ENCODE data around the gene ELL.

ELL gene

DNA sequence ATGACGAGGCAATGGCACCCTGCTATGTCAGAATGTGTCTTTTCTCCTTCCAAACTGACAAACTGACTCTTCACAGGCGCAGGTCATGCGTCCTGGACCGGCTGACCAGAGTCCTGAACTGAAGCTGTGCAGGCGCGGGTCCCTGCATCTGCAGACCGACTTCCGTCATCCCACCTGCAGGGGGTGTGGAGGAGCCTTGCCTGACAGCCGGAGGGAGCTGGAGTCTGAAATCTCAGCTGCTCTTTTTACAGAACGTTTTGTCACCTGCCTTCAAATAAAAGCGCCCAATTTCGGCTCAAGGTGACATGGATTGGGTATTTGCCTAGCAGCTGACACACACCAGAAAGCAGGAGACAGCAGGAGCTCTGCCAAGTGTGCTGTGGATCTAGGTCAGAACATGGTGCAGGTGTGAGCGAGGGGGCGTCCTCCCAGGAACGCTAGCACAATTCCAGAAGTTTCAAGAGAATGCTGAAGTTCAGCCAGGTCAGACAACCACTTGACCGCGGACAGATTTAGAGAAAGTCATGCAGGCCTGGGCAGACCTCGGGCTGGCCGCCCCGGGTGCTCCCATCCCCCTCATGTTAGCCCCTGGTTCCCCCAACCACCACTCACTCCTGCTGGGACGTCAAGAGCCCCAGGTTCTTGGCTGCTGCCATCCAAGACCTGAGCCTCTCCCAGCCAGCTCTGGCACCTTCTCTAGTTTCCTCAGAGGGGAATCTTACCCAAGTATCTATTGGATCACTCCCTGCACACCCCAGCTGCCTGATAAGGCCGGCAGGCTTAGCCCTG lies 32.8 kb downstream of the ELL start:
- TF ChIP-seq, protein P1, sequence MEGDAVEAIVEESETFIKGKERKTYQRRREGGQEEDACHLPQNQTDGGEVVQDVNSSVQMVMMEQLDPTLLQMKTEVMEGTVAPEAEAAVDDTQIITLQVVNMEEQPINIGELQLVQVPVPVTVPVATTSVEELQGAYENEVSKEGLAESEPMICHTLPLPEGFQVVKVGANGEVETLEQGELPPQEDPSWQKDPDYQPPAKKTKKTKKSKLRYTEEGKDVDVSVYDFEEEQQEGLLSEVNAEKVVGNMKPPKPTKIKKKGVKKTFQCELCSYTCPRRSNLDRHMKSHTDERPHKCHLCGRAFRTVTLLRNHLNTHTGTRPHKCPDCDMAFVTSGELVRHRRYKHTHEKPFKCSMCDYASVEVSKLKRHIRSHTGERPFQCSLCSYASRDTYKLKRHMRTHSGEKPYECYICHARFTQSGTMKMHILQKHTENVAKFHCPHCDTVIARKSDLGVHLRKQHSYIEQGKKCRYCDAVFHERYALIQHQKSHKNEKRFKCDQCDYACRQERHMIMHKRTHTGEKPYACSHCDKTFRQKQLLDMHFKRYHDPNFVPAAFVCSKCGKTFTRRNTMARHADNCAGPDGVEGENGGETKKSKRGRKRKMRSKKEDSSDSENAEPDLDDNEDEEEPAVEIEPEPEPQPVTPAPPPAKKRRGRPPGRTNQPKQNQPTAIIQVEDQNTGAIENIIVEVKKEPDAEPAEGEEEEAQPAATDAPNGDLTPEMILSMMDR (conservative IDR thresholded peaks at IDR 0.05; ENCODE audit: control insufficient read depth, insufficient read depth, low read depth, low read length) = peak; percentile 25
- H3K4me3 ChIP-seq (ENCODE audit: control insufficient read depth, low read depth, low read length) = no peak overlapping the region
- DNase-seq (ENCODE audit: low read depth) = no peak

DNA sequence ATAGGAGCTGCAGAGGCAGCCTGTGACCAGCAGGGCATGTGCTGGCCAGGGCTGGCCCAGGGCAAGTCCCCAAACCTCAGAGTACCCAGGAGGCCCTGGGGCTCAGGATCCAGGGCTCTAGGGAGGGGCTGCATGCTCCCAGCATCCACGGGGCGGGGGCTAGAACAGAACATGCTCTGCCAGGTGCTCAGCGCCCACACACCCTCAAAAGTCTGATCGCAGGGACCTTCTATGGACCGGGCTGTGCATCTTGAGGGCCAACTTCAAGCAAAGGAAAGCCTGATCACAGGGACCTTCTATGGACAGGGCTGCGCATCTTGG lies 33.5 kb downstream of the ELL start:
- DNase-seq (ENCODE audit: low read depth) = no peak
- TF ChIP-seq, protein P1 (conservative IDR thresholded peaks at IDR 0.05; ENCODE audit: control insufficient read depth, insufficient read depth, low read depth, low read length) = peak; percentile 10
- H3K4me3 ChIP-seq (ENCODE audit: control insufficient read depth, low read depth, low read length) = no peak overlapping the region

DNA sequence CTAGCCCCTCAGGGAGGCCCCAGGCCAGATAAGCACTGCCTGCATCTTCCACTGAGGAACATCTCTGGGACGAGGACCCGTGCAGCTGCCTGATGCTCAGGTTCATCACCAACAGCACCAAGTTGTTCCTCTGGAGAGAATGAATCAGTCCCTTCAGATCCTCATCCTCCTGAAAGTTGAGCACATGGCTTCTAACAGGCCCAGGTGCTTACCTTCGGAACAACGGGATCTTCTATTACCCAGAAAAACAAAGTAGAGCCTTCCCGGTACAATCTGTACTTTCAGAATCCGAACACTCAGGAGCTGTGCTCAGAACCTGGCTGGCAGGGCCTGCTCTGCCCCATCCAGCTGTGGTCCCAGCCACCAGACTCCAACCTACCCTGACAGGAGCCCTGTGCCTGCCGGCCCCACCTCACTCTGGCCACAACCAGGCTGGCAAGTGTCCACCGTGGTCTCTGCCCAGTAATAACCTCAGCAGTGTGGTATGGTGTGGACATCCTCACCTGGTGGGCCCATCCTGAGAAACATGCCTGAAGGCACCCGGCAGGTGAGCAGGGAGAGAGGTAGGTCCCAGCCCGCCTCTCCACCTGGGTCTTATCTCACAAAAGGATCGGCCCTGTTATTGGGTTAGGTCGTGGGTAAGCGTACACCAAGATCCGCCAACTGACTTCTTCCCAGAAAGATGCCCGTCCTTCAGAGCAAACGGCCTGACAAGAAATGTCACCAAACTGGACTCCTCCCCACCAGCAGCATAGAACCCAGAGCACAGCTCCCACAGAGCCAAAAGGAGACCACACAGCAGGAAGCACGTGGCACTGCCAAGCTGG lies 34.1 kb downstream of the ELL start:
- H3K4me3 ChIP-seq (ENCODE audit: control insufficient read depth, low read depth, low read length) = no peak overlapping the region
- DNase-seq (ENCODE audit: low read depth) = no peak
- TF ChIP-seq, protein P1 (conservative IDR thresholded peaks at IDR 0.05; ENCODE audit: control insufficient read depth, insufficient read depth, low read depth, low read length) = no peak

DNA sequence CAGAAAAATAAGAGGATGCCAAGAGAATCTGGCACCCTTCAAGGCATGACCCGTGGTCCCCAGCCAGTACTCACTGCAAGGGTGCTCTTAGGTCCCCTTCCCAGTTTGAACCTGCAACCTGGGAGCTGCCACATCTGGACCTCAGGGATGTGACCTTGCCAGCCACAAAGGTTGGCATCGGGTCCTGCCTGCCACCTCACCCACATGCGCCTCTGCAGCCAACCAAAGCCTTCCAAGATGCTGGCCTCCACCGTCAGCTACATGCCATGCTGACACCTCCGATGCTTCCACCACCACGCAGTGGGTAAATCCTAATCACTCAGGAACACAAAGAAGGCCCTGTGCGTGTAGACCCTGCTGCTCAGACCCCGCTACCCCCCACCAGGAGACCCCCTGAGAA lies 35.1 kb downstream of the ELL start:
- no peak overlapping the region for H3K4me3 ChIP-seq (ENCODE audit: control insufficient read depth, low read depth, low read length)
- TF ChIP-seq, protein P1 (conservative IDR thresholded peaks at IDR 0.05; ENCODE audit: control insufficient read depth, insufficient read depth, low read depth, low read length) = no peak
- DNase-seq (ENCODE audit: low read depth) = no peak

DNA sequence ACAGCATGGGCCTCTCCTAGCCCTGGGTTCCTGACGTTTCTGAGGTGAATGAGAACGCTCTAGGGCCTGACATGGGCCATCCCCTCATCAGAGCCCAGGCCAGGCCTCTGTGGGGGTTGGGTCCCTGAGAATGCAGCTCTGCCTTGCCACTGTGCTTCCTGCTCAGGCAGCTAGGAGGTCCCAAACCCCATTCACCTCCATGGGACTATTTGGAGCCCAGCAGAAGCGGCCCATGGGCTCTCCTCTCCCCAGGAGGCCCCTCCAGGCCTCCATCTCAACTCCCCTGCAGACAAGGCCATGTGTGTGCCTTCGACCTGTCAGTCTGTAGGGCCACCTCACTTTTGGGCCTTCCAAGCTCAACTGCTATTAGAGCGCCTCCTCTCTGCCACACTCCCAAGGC lies 36.9 kb downstream of the ELL start:
- H3K4me3 ChIP-seq (ENCODE audit: control insufficient read depth, low read depth, low read length) = no peak overlapping the region
- no peak for DNase-seq (ENCODE audit: low read depth)
- TF ChIP-seq, protein P1 (conservative IDR thresholded peaks at IDR 0.05; ENCODE audit: control insufficient read depth, insufficient read depth, low read depth, low read length) = no peak

DNA sequence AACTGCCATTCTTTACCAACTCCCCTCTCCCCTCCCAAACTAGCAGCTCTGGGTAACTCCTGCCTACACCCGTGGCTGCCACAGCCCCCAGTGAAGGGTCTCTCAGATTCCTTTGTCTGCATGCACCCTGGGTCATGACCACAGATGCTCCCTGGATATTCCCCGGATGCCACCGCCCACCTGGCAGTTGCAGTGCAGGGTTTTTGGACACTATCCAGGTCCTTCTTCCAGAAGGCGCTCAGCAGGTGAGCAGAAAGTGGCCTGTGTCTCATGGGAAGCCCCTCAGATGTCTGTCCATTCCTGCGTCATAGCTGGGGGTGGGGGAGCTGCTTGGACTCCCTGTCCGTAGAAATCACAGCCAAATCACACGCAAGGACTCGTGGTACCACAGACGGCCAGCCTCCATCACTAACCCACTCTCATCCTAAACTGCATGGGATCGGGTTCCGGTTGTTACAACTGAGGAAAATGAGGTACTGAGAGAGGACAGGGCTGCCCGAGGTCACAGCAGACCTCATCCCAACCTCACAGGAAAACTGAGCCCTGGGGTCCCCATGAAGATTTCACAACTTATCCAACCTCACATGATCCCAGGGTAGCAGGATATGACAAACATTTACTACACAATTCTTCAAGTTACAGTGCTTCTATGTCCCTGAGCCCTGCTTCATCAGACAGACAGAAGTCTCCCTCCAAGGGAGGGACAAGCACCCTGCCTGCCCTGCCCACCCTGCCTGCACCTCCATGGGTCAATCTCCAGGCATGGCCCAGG lies 38.6 kb downstream of the ELL start:
- DNase-seq (ENCODE audit: low read depth) = no peak
- no peak overlapping the region for H3K4me3 ChIP-seq (ENCODE audit: control insufficient read depth, low read depth, low read length)
- TF ChIP-seq, protein P1 (conservative IDR thresholded peaks at IDR 0.05; ENCODE audit: control insufficient read depth, insufficient read depth, low read depth, low read length) = no peak
